ENCODE results near the gene WIF1. TPM values are rescaled to one million over a fixed set of nuclear protein-coding genes. Genes with fewer than 3 reads are reported as not detected.

Gene WIF1
- total RNA-seq, 1 experiment from 2014 or later, result not detected

DNA sequence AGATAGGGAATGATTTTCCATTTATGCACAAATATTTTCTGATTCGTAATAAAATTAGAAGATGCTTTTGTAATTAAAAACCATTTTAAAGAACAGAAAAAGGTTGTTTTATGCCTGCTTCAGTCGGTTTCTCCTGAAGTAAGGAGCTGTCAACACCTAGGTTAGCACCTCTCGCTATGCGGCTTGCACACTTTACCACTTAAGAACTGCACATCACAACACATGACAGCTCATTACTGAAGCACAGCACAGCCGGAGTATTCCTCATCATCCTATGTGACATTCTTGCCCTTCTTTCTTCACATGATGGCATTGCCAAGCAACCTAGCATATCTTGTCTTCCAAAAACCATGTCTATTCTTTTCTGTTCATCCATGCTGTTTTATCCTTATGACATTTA lies 5.4 kb upstream of the WIF1 start:
- Histone ChIP-seq H3K9ac (ENCODE audit: low read length) (no peak overlapping the region), H3K9me2 (replicated peaks; ENCODE audit: low read length) (no peaks in the 10 kb centered on the region), H3F3A (ENCODE audit: low read length, unreplicated experiment) (no peaks in the 10 kb centered on the region), H3K4me3 (ENCODE audit: low read length) (no peak overlapping the region), H3K4me2 (ENCODE audit: low read length) (no peak overlapping the region), H3K36me3 (ENCODE audit: low read depth, low read length) (no peaks in the 10 kb centered on the region), H3K27ac (ENCODE audit: low read length) (no peak overlapping the region), H3K4me1 (ENCODE audit: insufficient read depth, low read length) (peaks cover 7% of the 10 kb centered on the region), H2AFZ (ENCODE audit: low read length) (no peak overlapping the region), H3K9me3 (ENCODE audit: low read length) (no peaks in the 10 kb centered on the region), H4K20me1 (ENCODE audit: low read length) (no peaks in the 10 kb centered on the region), H3K79me2 (ENCODE audit: low read length) (no peaks in the 10 kb centered on the region), H3K27me3 (ENCODE audit: low read length) (peaks cover 42% of the 10 kb centered on the region)
- ATAC-seq (no peak), DNase-seq (no peak)
- ChIA-PET CTCF (no interaction called here), POLR2A (ENCODE audit: unreplicated experiment) (no interaction called here)
- TF ChIP-seq, protein P1, sequence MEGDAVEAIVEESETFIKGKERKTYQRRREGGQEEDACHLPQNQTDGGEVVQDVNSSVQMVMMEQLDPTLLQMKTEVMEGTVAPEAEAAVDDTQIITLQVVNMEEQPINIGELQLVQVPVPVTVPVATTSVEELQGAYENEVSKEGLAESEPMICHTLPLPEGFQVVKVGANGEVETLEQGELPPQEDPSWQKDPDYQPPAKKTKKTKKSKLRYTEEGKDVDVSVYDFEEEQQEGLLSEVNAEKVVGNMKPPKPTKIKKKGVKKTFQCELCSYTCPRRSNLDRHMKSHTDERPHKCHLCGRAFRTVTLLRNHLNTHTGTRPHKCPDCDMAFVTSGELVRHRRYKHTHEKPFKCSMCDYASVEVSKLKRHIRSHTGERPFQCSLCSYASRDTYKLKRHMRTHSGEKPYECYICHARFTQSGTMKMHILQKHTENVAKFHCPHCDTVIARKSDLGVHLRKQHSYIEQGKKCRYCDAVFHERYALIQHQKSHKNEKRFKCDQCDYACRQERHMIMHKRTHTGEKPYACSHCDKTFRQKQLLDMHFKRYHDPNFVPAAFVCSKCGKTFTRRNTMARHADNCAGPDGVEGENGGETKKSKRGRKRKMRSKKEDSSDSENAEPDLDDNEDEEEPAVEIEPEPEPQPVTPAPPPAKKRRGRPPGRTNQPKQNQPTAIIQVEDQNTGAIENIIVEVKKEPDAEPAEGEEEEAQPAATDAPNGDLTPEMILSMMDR (conservative IDR thresholded peaks at IDR 0.05; ENCODE audit: low read depth, low read length), result no peak
- TF ChIP-seq EZH2 (IDR thresholded peaks at IDR 0.05; ENCODE audit: low read length, unreplicated experiment), result no peak
- TF ChIP-seq EZH2phosphoT487 (IDR thresholded peaks at IDR 0.05; ENCODE audit: borderline replicate concordance, low read length), result no peak
- BruUV-seq (replicated peaks), result no TSS peak
- intact Hi-C loops (cut with micrococcal nuclease), result no loop called here

DNA sequence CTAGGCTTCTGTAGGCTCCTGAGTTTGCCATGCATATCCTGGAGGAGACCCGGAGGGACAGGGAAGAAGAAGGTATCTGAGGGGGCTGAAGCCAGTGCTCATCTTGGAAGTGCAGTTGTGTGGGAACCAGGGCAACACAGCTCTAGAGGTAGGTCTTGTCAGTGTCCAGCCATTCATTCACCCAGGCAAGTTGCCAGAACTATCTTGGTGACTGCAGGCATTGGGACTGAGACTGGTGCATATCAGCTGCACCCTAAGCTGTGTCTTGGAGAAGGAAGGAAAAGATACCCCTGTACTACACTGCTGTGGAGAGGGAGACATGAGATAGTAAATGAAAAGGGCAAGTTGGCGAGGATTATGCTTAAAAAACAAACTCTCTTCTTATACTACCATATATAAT lies 4.9 kb upstream of the WIF1 start:
- ChIA-PET CTCF (no interaction called here), POLR2A (ENCODE audit: unreplicated experiment) (interaction anchor here (0.5 kb wide), 1 partner anchor 8 kb away, joined by 3 read pairs; no protein-coding TSS in a partner anchor)
- Histone ChIP-seq H4K20me1 (ENCODE audit: low read length) (no peaks in the 10 kb centered on the region), H3K27me3 (ENCODE audit: low read length) (peaks cover 42% of the 10 kb centered on the region), H3K9me2 (replicated peaks; ENCODE audit: low read length) (no peaks in the 10 kb centered on the region), H3K36me3 (ENCODE audit: low read depth, low read length) (no peaks in the 10 kb centered on the region), H3K4me1 (ENCODE audit: insufficient read depth, low read length) (peaks cover 7% of the 10 kb centered on the region), H3K9me3 (ENCODE audit: low read length) (no peaks in the 10 kb centered on the region), H3K9ac (ENCODE audit: low read length) (no peak overlapping the region), H3K4me3 (ENCODE audit: low read length) (no peak overlapping the region), H3F3A (ENCODE audit: low read length, unreplicated experiment) (no peaks in the 10 kb centered on the region), H3K4me2 (ENCODE audit: low read length) (no peak overlapping the region), H2AFZ (ENCODE audit: low read length) (no peak overlapping the region), H3K79me2 (ENCODE audit: low read length) (no peaks in the 10 kb centered on the region), H3K27ac (ENCODE audit: low read length) (no peak overlapping the region)
- BruUV-seq (replicated peaks), result no TSS peak
- ATAC-seq, result no peak
- intact Hi-C loops (cut with micrococcal nuclease), result no loop called here
- TF ChIP-seq, protein P1 (conservative IDR thresholded peaks at IDR 0.05; ENCODE audit: low read depth, low read length), result no peak
- TF ChIP-seq EZH2 (IDR thresholded peaks at IDR 0.05; ENCODE audit: low read length, unreplicated experiment), result no peak
- no peak for TF ChIP-seq EZH2phosphoT487 (IDR thresholded peaks at IDR 0.05; ENCODE audit: borderline replicate concordance, low read length)
- DNase-seq, result no peak

DNA sequence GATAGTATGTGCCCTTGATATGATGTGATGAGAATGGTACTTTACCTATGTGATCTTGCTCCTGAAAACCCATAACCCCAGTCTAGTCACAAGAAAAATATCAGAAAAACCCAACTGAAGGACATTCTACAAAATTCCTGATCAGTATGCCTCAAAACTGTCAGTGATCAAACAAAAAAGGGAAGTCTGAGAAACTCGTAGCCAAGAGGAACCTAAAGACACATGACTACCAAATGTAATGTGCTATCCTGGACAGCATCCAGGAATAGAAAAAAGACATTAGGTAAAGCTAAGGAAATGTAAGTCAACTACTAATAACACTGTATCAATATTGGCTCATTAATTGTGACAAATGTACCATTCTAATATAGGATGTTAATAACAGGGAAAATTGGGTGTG lies 4.1 kb upstream of the WIF1 start:
- no peak overlapping the region for H3K4me3 ChIP-seq (ENCODE audit: low read length)
- peaks cover 7% of the 10 kb centered on the region for H3K4me1 ChIP-seq (ENCODE audit: insufficient read depth, low read length)
- POLR2A ChIA-PET (ENCODE audit: unreplicated experiment), result no interaction called here
- H3K79me2 ChIP-seq (ENCODE audit: low read length), result no peaks in the 10 kb centered on the region
- no peak overlapping the region for H2AFZ ChIP-seq (ENCODE audit: low read length)
- H4K20me1 ChIP-seq (ENCODE audit: low read length), result no peaks in the 10 kb centered on the region
- no TSS peak for BruUV-seq (replicated peaks)
- H3K9me3 ChIP-seq (ENCODE audit: low read length), result no peaks in the 10 kb centered on the region
- TF ChIP-seq EZH2phosphoT487 (IDR thresholded peaks at IDR 0.05; ENCODE audit: borderline replicate concordance, low read length) (no peak), EZH2 (IDR thresholded peaks at IDR 0.05; ENCODE audit: low read length, unreplicated experiment) (no peak)
- TF ChIP-seq, protein P1 (conservative IDR thresholded peaks at IDR 0.05; ENCODE audit: low read depth, low read length), result no peak
- no peak overlapping the region for H3K27ac ChIP-seq (ENCODE audit: low read length)
- H3K27me3 ChIP-seq (ENCODE audit: low read length), result peaks cover 44% of the 10 kb centered on the region
- ATAC-seq, result no peak
- no peaks in the 10 kb centered on the region for H3K9me2 ChIP-seq (replicated peaks; ENCODE audit: low read length)
- no peaks in the 10 kb centered on the region for H3K36me3 ChIP-seq (ENCODE audit: low read depth, low read length)
- CTCF ChIA-PET, result no interaction called here
- no peaks in the 10 kb centered on the region for H3F3A ChIP-seq (ENCODE audit: low read length, unreplicated experiment)
- H3K9ac ChIP-seq (ENCODE audit: low read length), result no peak overlapping the region
- no peak for DNase-seq
- H3K4me2 ChIP-seq (ENCODE audit: low read length), result no peak overlapping the region
- intact Hi-C loops (cut with micrococcal nuclease), result no loop called here
